Neuronal stem cell (in vitro differentiated cells): ENCODE measurements around the gene ORAI3.

Experiments
- DNase-seq: peaks from one replicate; pipeline ENCODE4 v3.0.0-alpha.2; 2013; ENCODE audit warnings: low spot score
- H2AFZ ChIP-seq: one replicate; pipeline ENCODE4 v1.6.1; 2013; ENCODE audit warnings: mild to moderate bottlenecking, low read length, inconsistent platforms
- H2AK5ac ChIP-seq: 2 replicates; pipeline ENCODE4 v1.6.1; 2013; ENCODE audit warnings: low read depth, mild to moderate bottlenecking, inconsistent platforms, low read length, moderate library complexity, mixed read lengths
- H2BK120ac ChIP-seq: 2 replicates; pipeline ENCODE4 v1.6.1; 2013; ENCODE audit warnings: low read depth, mild to moderate bottlenecking, inconsistent platforms, low read length, moderate library complexity, mixed read lengths
- H2BK12ac ChIP-seq: one replicate; pipeline ENCODE4 v1.6.1; 2013; ENCODE audit warnings: low read length, inconsistent platforms
- H2BK15ac ChIP-seq: 2 replicates; pipeline ENCODE4 v1.6.1; 2013; ENCODE audit warnings: mild to moderate bottlenecking, low read length, inconsistent platforms, mixed read lengths
- H2BK5ac ChIP-seq: one replicate; pipeline ENCODE4 v1.6.1; 2013; ENCODE audit warnings: inconsistent platforms, mild to moderate bottlenecking, low read length, moderate library complexity
- H3K14ac ChIP-seq: one replicate; pipeline ENCODE4 v1.6.1; 2013; ENCODE audit warnings: low read length, inconsistent platforms
- H3K18ac ChIP-seq: 2 replicates; pipeline ENCODE4 v1.6.1; 2013; ENCODE audit warnings: low read length, inconsistent platforms
- H3K23ac ChIP-seq: 2 replicates; pipeline ENCODE4 v1.6.1; 2013; ENCODE audit warnings: low read depth, mild to moderate bottlenecking, mixed read lengths, low read length, inconsistent platforms; ENCODE audit not compliant: poor library complexity
- H3K27ac ChIP-seq: replicated peaks from 3 replicates; pipeline ENCODE4 v1.5.1; 2013; ENCODE audit warnings: low read length, inconsistent platforms
- H3K27me3 ChIP-seq, 3 experiments: 2 replicates each; pipeline ENCODE4 v1.6.1; 2013; ENCODE audit warnings: low read length in 3 of 3, mild to moderate bottlenecking in 2 of 3, inconsistent platforms in 1 of 3, low read depth in 1 of 3, mixed read lengths in 1 of 3, moderate library complexity in 1 of 3; ENCODE audit not compliant: control insufficient read depth in 3 of 3, insufficient read depth in 3 of 3
- H3K36me3 ChIP-seq, 2 donors: replicated peaks in 1 of 2; 2 replicates each; pipeline ENCODE4 v1.6.1; 2013; ENCODE audit warnings: low read length in 2 of 2; ENCODE audit not compliant: control insufficient read depth in 2 of 2, insufficient read depth in 2 of 2
- H3K4ac ChIP-seq: 2 replicates; pipeline ENCODE4 v1.6.1; 2013; ENCODE audit warnings: inconsistent platforms, mild to moderate bottlenecking, low read length, moderate library complexity
- H3K4me1 ChIP-seq, 2 donors: 1 replicate in 1 of 2; 2 replicates in 1 of 2; pipeline ENCODE4 v1.6.1; 2013; ENCODE audit warnings: low read length in 2 of 2, low read depth in 1 of 2; ENCODE audit not compliant: control insufficient read depth in 2 of 2, insufficient read depth in 1 of 2
- H3K4me2 ChIP-seq: one replicate; pipeline ENCODE4 v1.6.1; 2013; ENCODE audit warnings: mild to moderate bottlenecking, low read length, inconsistent platforms; ENCODE audit not compliant: insufficient read depth, poor library complexity, severe bottlenecking
- H3K4me3 ChIP-seq, 2 donors: 2 replicates each; pipeline ENCODE4 v1.5.1; 2013; ENCODE audit warnings: low read length in 2 of 2, mild to moderate bottlenecking in 2 of 2, inconsistent platforms in 1 of 2, moderate library complexity in 1 of 2
- H3K79me1 ChIP-seq: one replicate; pipeline ENCODE4 v1.6.1; 2013; ENCODE audit warnings: low read depth, mild to moderate bottlenecking, inconsistent platforms, low read length, moderate library complexity
- H3K9ac ChIP-seq: one replicate; pipeline ENCODE4 v1.6.1; 2013; ENCODE audit warnings: mild to moderate bottlenecking, low read depth, low read length, inconsistent platforms; ENCODE audit not compliant: poor library complexity
- H3K9me3 ChIP-seq, 2 donors: replicated peaks in 1 of 2; 2 replicates each; pipeline versions ENCODE3 to v1.6.1; 2013; ENCODE audit warnings: low read length in 2 of 2, mild to moderate bottlenecking in 2 of 2, inconsistent platforms in 1 of 2, low read depth in 1 of 2, mixed read lengths in 1 of 2, moderate library complexity in 1 of 2; ENCODE audit not compliant: control insufficient read depth in 2 of 2, insufficient read depth in 1 of 2
- H4K8ac ChIP-seq: one replicate; pipeline ENCODE4 v1.6.1; 2013; ENCODE audit warnings: low read depth, mild to moderate bottlenecking, inconsistent platforms, low read length, moderate library complexity
- H4K91ac ChIP-seq: one replicate; pipeline ENCODE4 v1.6.1; 2013; ENCODE audit warnings: low read length, low read depth, mild to moderate bottlenecking, inconsistent platforms; ENCODE audit not compliant: poor library complexity
- WGBS, 2 donors: extraction: QIAGEN DNeasy Blood & Tissue Kit; methylation state at CpG; one replicate each; pipeline ENCODE4 v1.1.7; 2013; ENCODE audit warnings: missing lambda C conversion rate in 2 of 2, mixed read lengths in 1 of 2; ENCODE audit not compliant: insufficient read length in 2 of 2, insufficient replicate concordance in 1 of 2; ENCODE audit errors: extremely low coverage in 2 of 2; 5-methylcytosine and 5-hydroxymethylcytosine counted together

Gene ORAI3

GRCh38 chr16:30953511-30954124 is 4.8 kb downstream of the ORAI3 start:
- Histone ChIP-seq H3K14ac (no peak overlapping the region), H3K4me3 (no peak overlapping the region), H2AFZ (peak overlapping the region; percentile 61), H3K23ac (peak overlapping the region; percentile 92), H3K9me3 (no peaks in the 10 kb centered on the region), H4K91ac (no peak overlapping the region), H3K4ac (no peak overlapping the region), H3K18ac (peak overlapping the region; percentile 20), H3K9ac (peak overlapping the region; percentile 79), H3K4me1 (peaks cover 17 to 19% of the 10 kb centered on the region in 2 donors), H3K4me2 (no peak overlapping the region), H3K79me1 (peaks cover 13% of the 10 kb centered on the region), H3K36me3 (peaks cover under 1 to 2% of the 10 kb centered on the region in 2 donors), H2BK15ac (peak overlapping the region; percentile 52), H2BK120ac (peak overlapping the region; percentile 39), H3K27me3 (no peaks in the 10 kb centered on the region), H2AK5ac (peak overlapping the region; percentile 47), H4K8ac (no peak overlapping the region), H2BK5ac (peak overlapping the region; percentile 21), H2BK12ac (peak overlapping the region; percentile 59), H3K27ac (peak overlapping the region; percentile 22)
- WGBS, 2 donors: no CpG with 5 or more reads among the region's 15 CpGs
- DNase-seq: peak; percentile 76

DNA sequence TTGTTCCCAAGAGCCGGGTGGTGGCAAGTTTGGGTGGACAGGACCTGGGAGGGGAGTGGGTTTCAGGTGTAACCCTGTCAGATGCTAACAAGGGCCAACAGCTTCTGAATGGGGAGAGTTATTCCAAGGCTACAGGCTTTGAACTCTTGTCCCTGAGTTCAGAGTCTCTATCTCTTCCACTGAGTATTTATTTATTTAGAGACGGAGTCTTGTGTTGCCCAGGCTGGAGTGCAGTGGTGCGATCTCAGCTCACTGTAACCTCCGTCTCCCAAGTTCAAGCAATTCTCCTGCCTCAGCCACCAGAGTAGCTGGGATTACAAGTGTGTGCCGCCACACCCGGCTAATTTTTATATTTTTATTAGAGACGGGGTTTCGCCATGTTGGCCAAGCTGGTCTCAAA is 6.1 kb downstream of the ORAI3 start:
- no CpG with 5 or more reads among the region's 8 CpGs for WGBS, 2 donors
- H4K8ac ChIP-seq: no peak overlapping the region
- H3K9ac ChIP-seq: no peak overlapping the region

DNA sequence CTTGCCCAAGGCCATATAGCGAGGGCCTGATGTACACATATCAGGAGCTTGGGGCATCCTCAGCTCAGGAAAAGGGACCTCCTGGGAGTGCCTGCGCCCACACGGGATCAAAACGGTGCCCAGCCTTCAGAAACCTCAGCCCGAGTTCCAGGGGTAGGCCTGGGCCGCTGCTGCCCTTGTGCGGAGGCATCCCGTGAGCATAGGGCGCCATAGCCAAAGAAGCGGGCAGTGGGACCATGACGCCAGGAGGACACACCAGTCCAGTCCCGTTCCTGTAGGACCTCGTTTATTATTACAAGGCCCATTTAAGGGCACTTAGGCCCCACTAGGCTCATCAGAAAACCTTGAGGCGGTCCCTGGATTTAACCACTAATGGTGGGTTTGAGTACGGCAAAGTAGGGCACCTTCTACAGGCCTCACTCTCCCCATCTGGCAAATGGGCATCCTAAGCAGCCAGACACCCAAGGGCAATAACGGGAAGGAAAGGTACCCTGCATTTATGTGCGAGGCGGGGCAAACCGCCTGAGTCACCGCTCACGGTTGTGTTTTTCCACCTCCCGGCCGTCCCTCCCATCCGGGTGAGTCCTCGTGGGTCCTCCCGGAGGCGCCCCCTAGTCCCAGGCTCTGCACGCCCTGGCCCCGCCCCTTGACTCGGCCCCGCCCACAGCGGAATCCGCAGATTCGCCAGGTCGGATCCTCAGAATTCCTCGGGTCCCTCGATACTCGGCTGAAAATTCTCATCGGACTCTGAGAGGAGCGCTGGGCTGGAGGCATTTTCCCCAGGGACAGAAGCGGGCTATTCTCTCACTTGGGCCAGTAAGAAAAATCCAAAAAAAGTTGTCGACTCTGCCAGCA is 8.0 kb downstream of the ORAI3 start:
- H3K9me3 ChIP-seq: no peaks in the 10 kb centered on the region
- no peak overlapping the region for H4K8ac ChIP-seq
- no peak overlapping the region for H4K91ac ChIP-seq
- H3K18ac ChIP-seq: peak overlapping the region; percentile 98
- no peak overlapping the region for H2AK5ac ChIP-seq
- peak overlapping the region; percentile 94 for H3K4me2 ChIP-seq
- H3K79me1 ChIP-seq: peaks cover 13% of the 10 kb centered on the region
- peak overlapping the region; percentile 37 for H3K4ac ChIP-seq
- peak; percentile 72 for DNase-seq
- peaks cover 31 to 33% of the 10 kb centered on the region in 2 donors for H3K36me3 ChIP-seq
- H2BK12ac ChIP-seq: no peak overlapping the region
- H2BK5ac ChIP-seq: peak overlapping the region; percentile 100
- peak overlapping the region; percentile 27 for H3K23ac ChIP-seq
- no peak overlapping the region for H3K14ac ChIP-seq
- peak overlapping the region; percentile 98 for H2AFZ ChIP-seq
- peaks cover 10 to 11% of the 10 kb centered on the region in 2 donors for H3K4me1 ChIP-seq
- peak overlapping the region; percentile 78 to 91 for H3K4me3 ChIP-seq
- no peaks in the 10 kb centered on the region for H3K27me3 ChIP-seq
- H2BK15ac ChIP-seq: no peak overlapping the region
- no CpG with 5 or more reads among the region's 42 CpGs for WGBS, 2 donors
- H3K27ac ChIP-seq: peak overlapping the region; percentile 99
- no peak overlapping the region for H2BK120ac ChIP-seq
- H3K9ac ChIP-seq: peak overlapping the region; percentile 81

More for the DNA sequence above, 6.1 kb downstream of the ORAI3 start:
- no peak for DNase-seq
- Histone ChIP-seq H3K4me3 (no peak overlapping the region), H3K27me3 (no peaks in the 10 kb centered on the region), H3K4ac (no peak overlapping the region), H2BK120ac (no peak overlapping the region), H2AK5ac (no peak overlapping the region), H3K9me3 (no peaks in the 10 kb centered on the region), H3K79me1 (peaks cover 14% of the 10 kb centered on the region), H3K27ac (no peak overlapping the region), H2BK12ac (no peak overlapping the region), H3K4me2 (no peak overlapping the region), H3K18ac (no peak overlapping the region), H4K91ac (no peak overlapping the region), H3K36me3 (peaks cover 14 to 15% of the 10 kb centered on the region in 2 donors), H3K23ac (no peak overlapping the region), H3K14ac (no peak overlapping the region), H3K4me1 (peaks cover 17 to 18% of the 10 kb centered on the region in 2 donors), H2AFZ (no peak overlapping the region), H2BK5ac (no peak overlapping the region), H2BK15ac (no peak overlapping the region)
